ENCODE results near the gene RPUSD1. TPM values are rescaled to one million over a fixed set of nuclear protein-coding genes. Genes with fewer than 3 reads are reported as not detected.
"Not testable (repeated sequence)": the region's sequence is repeated elsewhere in the genome, so short reads cannot be mapped to it uniquely, and the experiment has no call there.

RPUSD1 gene
- total RNA-seq, 1 experiment from 2014 or later: 48.6 TPM

- H2BK5ac ChIP-seq (ENCODE audit: insufficient read length, low read length): no peak overlapping the region
- Mint-ChIP-seq H3K27ac (peak overlapping the region in 1 of 3 experiments; percentile 56; a peak in 1 of 7 replicates), H3K9me3 (peaks cover 0 to 4% of the 10 kb centered on the region in 2 experiments; a peak in 1 of 5 replicates), H3K4me1 (peaks cover 13 to 18% of the 10 kb centered on the region in 2 experiments), H3K4me3 (no peak overlapping the region), H3K27me3 (ENCODE audit: low read depth) (peaks cover 15% of the 10 kb centered on the region), H3K36me3 (ENCODE audit: insufficient read depth in 1 of 3, low read depth in 3 of 3) (no peaks in the 10 kb centered on the region)
- H3K4me1 ChIP-seq (ENCODE audit: insufficient read depth, low read length): no peaks in the 10 kb centered on the region
- H2BK12ac ChIP-seq (ENCODE audit: insufficient read length, low read depth, low read length): no peak overlapping the region
- H3T11ph ChIP-seq (ENCODE audit: low read length): no peak overlapping the region
- H3K4me2 ChIP-seq (ENCODE audit: insufficient read depth, insufficient read length, low read length): no peak overlapping the region
- no peaks in the 10 kb centered on the region; the same call in 1 of the 2 replicates for H3K27me3 ChIP-seq (ENCODE audit: insufficient read depth, low read length)
- no peak overlapping the region for H3K23ac ChIP-seq (ENCODE audit: insufficient read length, low read depth, low read length)
- no peak overlapping the region for H3K9ac ChIP-seq (ENCODE audit: extremely low read depth, insufficient read length, low read length)
- H3K79me2 ChIP-seq (ENCODE audit: insufficient read depth, low read length): no peaks in the 10 kb centered on the region
- H4K8ac ChIP-seq (replicated peaks; ENCODE audit: insufficient read length, low read depth, low read length): no peak overlapping the region
- H2BK20ac ChIP-seq (ENCODE audit: low read depth, low read length, poor library complexity, severe bottlenecking): no peak overlapping the region
- no peak overlapping the region for H2BK15ac ChIP-seq (ENCODE audit: low read depth, low read length)
- no peak overlapping the region for H3K18ac ChIP-seq (ENCODE audit: insufficient read length, low read depth, low read length)
- H4K91ac ChIP-seq (ENCODE audit: insufficient read length, low read depth, low read length): no peak overlapping the region
- H3K4ac ChIP-seq (ENCODE audit: low read depth, low read length): no peak overlapping the region
- TF ChIP-seq, protein P1, sequence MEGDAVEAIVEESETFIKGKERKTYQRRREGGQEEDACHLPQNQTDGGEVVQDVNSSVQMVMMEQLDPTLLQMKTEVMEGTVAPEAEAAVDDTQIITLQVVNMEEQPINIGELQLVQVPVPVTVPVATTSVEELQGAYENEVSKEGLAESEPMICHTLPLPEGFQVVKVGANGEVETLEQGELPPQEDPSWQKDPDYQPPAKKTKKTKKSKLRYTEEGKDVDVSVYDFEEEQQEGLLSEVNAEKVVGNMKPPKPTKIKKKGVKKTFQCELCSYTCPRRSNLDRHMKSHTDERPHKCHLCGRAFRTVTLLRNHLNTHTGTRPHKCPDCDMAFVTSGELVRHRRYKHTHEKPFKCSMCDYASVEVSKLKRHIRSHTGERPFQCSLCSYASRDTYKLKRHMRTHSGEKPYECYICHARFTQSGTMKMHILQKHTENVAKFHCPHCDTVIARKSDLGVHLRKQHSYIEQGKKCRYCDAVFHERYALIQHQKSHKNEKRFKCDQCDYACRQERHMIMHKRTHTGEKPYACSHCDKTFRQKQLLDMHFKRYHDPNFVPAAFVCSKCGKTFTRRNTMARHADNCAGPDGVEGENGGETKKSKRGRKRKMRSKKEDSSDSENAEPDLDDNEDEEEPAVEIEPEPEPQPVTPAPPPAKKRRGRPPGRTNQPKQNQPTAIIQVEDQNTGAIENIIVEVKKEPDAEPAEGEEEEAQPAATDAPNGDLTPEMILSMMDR (conservative IDR thresholded peaks at IDR 0.05): no peak
- H3K9me3 ChIP-seq (ENCODE audit: control insufficient read depth, low read depth, low read length): no peaks in the 10 kb centered on the region
- no peaks in the 10 kb centered on the region for H3K23me2 ChIP-seq (ENCODE audit: insufficient read length, low read depth, low read length, poor library complexity, severe bottlenecking)
- no peak overlapping the region for H3K56ac ChIP-seq (ENCODE audit: insufficient read length, low read depth, low read length)
- H4K5ac ChIP-seq (ENCODE audit: insufficient read length, low read depth, low read length): no peak overlapping the region
- no peaks in the 10 kb centered on the region for H4K20me1 ChIP-seq (ENCODE audit: control insufficient read depth, insufficient read depth, insufficient read length)
- H3K79me1 ChIP-seq (ENCODE audit: insufficient read depth, low read depth, low read length, poor library complexity, severe bottlenecking): no peaks in the 10 kb centered on the region
- H2AFZ ChIP-seq (ENCODE audit: low read length): no peak overlapping the region
- WGBS (ENCODE audit: extremely low coverage, insufficient read length, low lambda C conversion rate): no CpG with 5 or more reads among the region's 12 CpGs
- H3K27ac ChIP-seq (ENCODE audit: insufficient read length, low read depth, low read length): no peak overlapping the region
- no peak overlapping the region for H2AK5ac ChIP-seq (ENCODE audit: insufficient read length, low read length)
- H2BK120ac ChIP-seq (ENCODE audit: low read depth, low read length, poor library complexity, severe bottlenecking): no peak overlapping the region
- no peak overlapping the region for H3K14ac ChIP-seq (ENCODE audit: insufficient read depth, low read length)
- DNase-seq: no peak
These were observed 32.6 kb upstream of the RPUSD1 start for GRCh38 chr16:820748-821147.

DNA sequence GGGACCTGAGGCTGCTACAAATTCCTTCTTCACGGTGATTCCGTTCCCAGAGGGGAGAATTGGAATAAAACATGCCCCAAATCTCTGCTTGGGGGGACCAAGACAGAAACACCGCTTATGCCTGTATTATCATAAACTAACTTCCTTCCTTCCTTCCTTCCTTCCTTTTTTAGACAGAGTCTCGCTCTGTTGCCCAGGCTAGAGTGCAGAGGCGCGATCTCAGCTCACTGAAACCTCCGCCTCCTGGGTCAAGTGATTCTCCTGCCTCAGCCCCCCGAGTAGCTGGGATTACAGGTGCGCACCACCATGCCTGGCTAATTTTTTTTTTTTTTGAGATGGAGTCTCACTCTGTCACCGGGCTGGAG lies 31.8 kb upstream of the RPUSD1 start:
- not testable (repeated sequence) for H3K79me1 ChIP-seq (ENCODE audit: insufficient read depth, low read depth, low read length, poor library complexity, severe bottlenecking); H2AK5ac ChIP-seq (ENCODE audit: insufficient read length, low read length); H3K23me2 ChIP-seq (ENCODE audit: insufficient read length, low read depth, low read length, poor library complexity, severe bottlenecking); H3K23ac ChIP-seq (ENCODE audit: insufficient read length, low read depth, low read length); H2AFZ ChIP-seq (ENCODE audit: low read length); H3T11ph ChIP-seq (ENCODE audit: low read length); H3K9me3 Mint-ChIP-seq; H3K4ac ChIP-seq (ENCODE audit: low read depth, low read length); H2BK5ac ChIP-seq (ENCODE audit: insufficient read length, low read length); H3K27ac ChIP-seq (ENCODE audit: insufficient read length, low read depth, low read length); H2BK120ac ChIP-seq (ENCODE audit: low read depth, low read length, poor library complexity, severe bottlenecking); H3K56ac ChIP-seq (ENCODE audit: insufficient read length, low read depth, low read length); H3K14ac ChIP-seq (ENCODE audit: insufficient read depth, low read length); H3K4me1 ChIP-seq (ENCODE audit: insufficient read depth, low read length); DNase-seq; H3K4me3 Mint-ChIP-seq; H3K27ac Mint-ChIP-seq; H4K91ac ChIP-seq (ENCODE audit: insufficient read length, low read depth, low read length); H3K18ac ChIP-seq (ENCODE audit: insufficient read length, low read depth, low read length); H2BK12ac ChIP-seq (ENCODE audit: insufficient read length, low read depth, low read length); H2BK15ac ChIP-seq (ENCODE audit: low read depth, low read length); H4K5ac ChIP-seq (ENCODE audit: insufficient read length, low read depth, low read length); H4K8ac ChIP-seq (replicated peaks; ENCODE audit: insufficient read length, low read depth, low read length); H3K36me3 Mint-ChIP-seq (ENCODE audit: insufficient read depth in 1 of 3, low read depth in 3 of 3); H3K9me3 ChIP-seq (ENCODE audit: control insufficient read depth, low read depth, low read length); H3K79me2 ChIP-seq (ENCODE audit: insufficient read depth, low read length); H3K9ac ChIP-seq (ENCODE audit: extremely low read depth, insufficient read length, low read length); H3K4me2 ChIP-seq (ENCODE audit: insufficient read depth, insufficient read length, low read length); H4K20me1 ChIP-seq (ENCODE audit: control insufficient read depth, insufficient read depth, insufficient read length); H3K27me3 ChIP-seq (ENCODE audit: insufficient read depth, low read length); H2BK20ac ChIP-seq (ENCODE audit: low read depth, low read length, poor library complexity, severe bottlenecking)
- no CpG with 5 or more reads among the region's 10 CpGs for WGBS (ENCODE audit: extremely low coverage, insufficient read length, low lambda C conversion rate)
- peaks cover 13% of the 10 kb centered on the region for H3K27me3 Mint-ChIP-seq (ENCODE audit: low read depth)
- peaks cover 10 to 15% of the 10 kb centered on the region in 2 experiments for H3K4me1 Mint-ChIP-seq

Measured in H9 (cell line).